Measurements from ENCODE around the gene TANC1. TPM values are rescaled to one million over a fixed set of nuclear protein-coding genes. Genes with fewer than 3 reads are reported as not detected.

Gene TANC1
- total and polyA plus RNA-seq, 2 donors (not counting 3 experiments of a cell fraction or from before 2014, with no cell fraction given): 58.9 to 99.4 TPM

- DNase-seq (ENCODE audit: low read depth, low spot score) (peak; percentile 72), FAIRE-seq (no peak)
- POLR2A ChIA-PET: interaction anchor here (1.2 kb wide), 1 partner anchor 12 kb away, joined by 3 read pairs; no protein-coding TSS in a partner anchor
- Histone ChIP-seq H3K4me3 (replicated peaks in 1 of 3; ENCODE audit: insufficient read depth in 1 of 3, low read depth in 1 of 3, low read length in 3 of 3) (no peak overlapping the region), H3K79me2 (ENCODE audit: control insufficient read depth, insufficient read depth, low read length) (peaks cover 6% of the 10 kb centered on the region), H3K4me1 (ENCODE audit: control insufficient read depth, extremely low read depth, insufficient read depth, low read length) (peaks cover 41% of the 10 kb centered on the region), H3K9me1 (replicated peaks; ENCODE audit: control insufficient read depth, extremely low read depth, insufficient read depth, low read length) (no peaks in the 10 kb centered on the region), H3K9ac (replicated peaks; ENCODE audit: extremely low read depth, insufficient read depth, low read length) (no peak overlapping the region), H3K27ac (ENCODE audit: insufficient read depth, low read depth, low read length) (peak overlapping the region; percentile 13), H3K27me3 (ENCODE audit: control insufficient read depth in 2 of 2, insufficient read depth in 2 of 2, low read length in 2 of 2) (no peaks in the 10 kb centered on the region), H3K9me3 (replicated peaks; ENCODE audit: control insufficient read depth, insufficient read depth, low read length) (no peaks in the 10 kb centered on the region), H2AFZ (ENCODE audit: low read depth, low read length) (no peak overlapping the region), H4K20me1 (replicated peaks; ENCODE audit: control insufficient read depth, extremely low read depth, insufficient read depth, low read length) (no peaks in the 10 kb centered on the region), H3K36me3 (ENCODE audit: control insufficient read depth in 2 of 2, extremely low read depth in 1 of 2, insufficient read depth in 2 of 2, low read length in 2 of 2) (peaks cover 6 to 9% of the 10 kb centered on the region in 2 experiments), H3K4me2 (ENCODE audit: insufficient read depth, low read length) (no peak overlapping the region)
- intact Hi-C loops (cut with micrococcal nuclease): no loop called here
- TF ChIP-seq JUN (IDR thresholded peaks at IDR 0.05; ENCODE audit: borderline replicate concordance, insufficient read depth, insufficient read length, low read depth) (no peak), POLR2AphosphoS5 (IDR thresholded peaks at IDR 0.05; ENCODE audit: insufficient read depth, low read depth, low read length) (no peak), MYC (IDR thresholded peaks at IDR 0.05; ENCODE audit: low read depth, low read length) (no peak), CTCF (IDR thresholded peaks at IDR 0.05; ENCODE audit: extremely low read depth in 1 of 2, insufficient read depth in 1 of 2, low read depth in 1 of 2, low read length in 2 of 2) (no peak), FOS (IDR thresholded peaks at IDR 0.05; ENCODE audit: borderline replicate concordance, insufficient read depth, low read length) (no peak)
- dilution Hi-C loops (cut with MboI; ENCODE audit: extremely low pct_ligation_motif_present, low sequenced_read_pairs): no loop called here
- CTCF ChIA-PET: interaction anchor here (0.8 to 6.1 kb wide), 5 partner anchors 9 to 22 kb away, joined by 4 to 65 read pairs (median 7); no protein-coding TSS in a partner anchor
- BruUV-seq (replicated peaks): no TSS peak
These were observed 178.7 kb downstream of the TANC1 start for GRCh38 chr2:159146996-159147666.
